Activated CD8-positive, alpha-beta T cell treated with anti-CD3 and anti-CD28 coated beads for 36 hours (primary cell): Measurements from ENCODE around the gene STAC. TPM values are rescaled to one million over a fixed set of nuclear protein-coding genes. Genes with fewer than 3 reads are reported as not detected.

Experiments
- ATAC-seq: fragments of 200-7000 bp; cut with Tn5 transposase; one replicate; pipeline ENCODE4 v1.10.0; 2021; ENCODE audit warnings: mild to moderate bottlenecking, moderate library complexity
- CTCF ChIA-PET: fragments of 350-600 bp; sonication (Branson Sonifier 250); formaldehyde crosslinking; loops from one replicate; lab custom pipeline; 2021; ENCODE audit warnings: antibody characterized with exemption; lab: Charles Lee
- POLR2A ChIA-PET: fragments of 350-600 bp; sonication (Branson Sonifier 250); formaldehyde crosslinking; loops from one replicate; lab custom pipeline; 2021; ENCODE audit warnings: antibody characterized with exemption; lab: Charles Lee
- DNase-seq: peaks from one replicate; pipeline ENCODE4 v3.0.0-alpha.2; 2020
- H3K27ac Mint-ChIP-seq: one replicate; pipeline ENCODE4 v1.8.0; 2021; ENCODE audit warnings: mild to moderate bottlenecking, mixed read lengths
- H3K27me3 Mint-ChIP-seq: one replicate; pipeline ENCODE4 v1.8.0; 2021; ENCODE audit warnings: mixed read lengths
- H3K36me3 Mint-ChIP-seq: one replicate; pipeline ENCODE4 v1.8.0; 2021; ENCODE audit warnings: low read depth, mixed read lengths
- H3K4me1 Mint-ChIP-seq: one replicate; pipeline ENCODE4 v1.8.0; 2021; ENCODE audit warnings: low read depth, mixed read lengths
- H3K4me3 Mint-ChIP-seq: one replicate; pipeline ENCODE4 v1.8.0; 2021; ENCODE audit warnings: mild to moderate bottlenecking, moderate library complexity, mixed read lengths
- H3K9me3 Mint-ChIP-seq: one replicate; pipeline ENCODE4 v1.8.0; 2021; ENCODE audit warnings: mixed read lengths
- intact Hi-C: fragments of 100-400 bp; cut with micrococcal nuclease; formaldehyde crosslinking; loops from one replicate; pipeline ENCODE4 v1.10.0; 2022
- total RNA-seq, 2 experiments: library from RNA; stranded (reverse); gene quantifications; one replicate each; pipeline ENCODE4 v1.2.3, GENCODE V29; 2021
- TF ChIP-seq, protein P1 (sequence below): fragments of 200-600 bp; IDR thresholded peaks from one replicate; pipeline ENCODE4 v1.8.0; 2022; ENCODE audit warnings: antibody characterized with exemption, mild to moderate bottlenecking

STAC gene
- total RNA-seq, 2 experiments from 2014 or later, result not detected

DNA sequence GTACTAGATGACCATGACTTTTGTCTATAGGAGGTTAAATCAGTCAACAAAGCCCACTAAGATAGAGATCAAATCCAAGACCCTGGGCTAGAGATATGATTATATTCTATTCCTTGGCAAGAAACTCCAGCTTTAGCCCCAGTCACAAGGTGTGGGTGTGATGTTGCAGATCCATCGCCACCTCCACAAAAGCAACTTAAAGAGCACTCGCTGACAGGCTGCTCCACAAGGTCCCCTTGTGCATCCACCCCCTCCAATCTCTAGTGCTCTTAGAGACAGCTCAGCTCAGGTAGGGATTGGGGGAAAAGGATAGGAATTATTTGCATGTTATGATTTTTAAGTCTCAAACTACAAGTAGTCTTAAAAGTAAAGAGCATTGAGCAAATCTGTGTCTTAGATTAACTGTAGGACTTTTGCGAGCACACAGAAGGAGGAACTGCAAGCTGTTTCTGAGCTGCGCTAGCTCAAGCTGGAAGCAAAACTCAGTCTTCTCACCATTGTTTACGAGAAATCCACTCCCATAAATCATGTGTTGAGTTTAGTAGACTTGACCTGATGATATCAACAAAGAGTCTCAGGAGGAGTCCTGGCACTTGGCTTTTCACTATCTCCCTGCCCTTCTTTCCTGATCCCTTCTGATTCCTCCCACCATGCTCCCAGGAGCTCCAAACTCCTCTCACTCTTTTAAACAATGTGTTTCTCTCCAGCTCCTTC, 177.6 kb downstream of the STAC start:
- POLR2A ChIA-PET, result no interaction called here
- intact Hi-C loops, result no loop called here
- Mint-ChIP-seq H3K9me3 (no peaks in the 10 kb centered on the region), H3K27ac (no peak overlapping the region), H3K4me1 (no peaks in the 10 kb centered on the region), H3K36me3 (no peaks in the 10 kb centered on the region), H3K4me3 (no peak overlapping the region), H3K27me3 (peaks cover 4% of the 10 kb centered on the region)
- TF ChIP-seq, protein P1, sequence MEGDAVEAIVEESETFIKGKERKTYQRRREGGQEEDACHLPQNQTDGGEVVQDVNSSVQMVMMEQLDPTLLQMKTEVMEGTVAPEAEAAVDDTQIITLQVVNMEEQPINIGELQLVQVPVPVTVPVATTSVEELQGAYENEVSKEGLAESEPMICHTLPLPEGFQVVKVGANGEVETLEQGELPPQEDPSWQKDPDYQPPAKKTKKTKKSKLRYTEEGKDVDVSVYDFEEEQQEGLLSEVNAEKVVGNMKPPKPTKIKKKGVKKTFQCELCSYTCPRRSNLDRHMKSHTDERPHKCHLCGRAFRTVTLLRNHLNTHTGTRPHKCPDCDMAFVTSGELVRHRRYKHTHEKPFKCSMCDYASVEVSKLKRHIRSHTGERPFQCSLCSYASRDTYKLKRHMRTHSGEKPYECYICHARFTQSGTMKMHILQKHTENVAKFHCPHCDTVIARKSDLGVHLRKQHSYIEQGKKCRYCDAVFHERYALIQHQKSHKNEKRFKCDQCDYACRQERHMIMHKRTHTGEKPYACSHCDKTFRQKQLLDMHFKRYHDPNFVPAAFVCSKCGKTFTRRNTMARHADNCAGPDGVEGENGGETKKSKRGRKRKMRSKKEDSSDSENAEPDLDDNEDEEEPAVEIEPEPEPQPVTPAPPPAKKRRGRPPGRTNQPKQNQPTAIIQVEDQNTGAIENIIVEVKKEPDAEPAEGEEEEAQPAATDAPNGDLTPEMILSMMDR, result no peak
- CTCF ChIA-PET, result no interaction called here
- ATAC-seq, result no peak
- DNase-seq, result no peak

DNA sequence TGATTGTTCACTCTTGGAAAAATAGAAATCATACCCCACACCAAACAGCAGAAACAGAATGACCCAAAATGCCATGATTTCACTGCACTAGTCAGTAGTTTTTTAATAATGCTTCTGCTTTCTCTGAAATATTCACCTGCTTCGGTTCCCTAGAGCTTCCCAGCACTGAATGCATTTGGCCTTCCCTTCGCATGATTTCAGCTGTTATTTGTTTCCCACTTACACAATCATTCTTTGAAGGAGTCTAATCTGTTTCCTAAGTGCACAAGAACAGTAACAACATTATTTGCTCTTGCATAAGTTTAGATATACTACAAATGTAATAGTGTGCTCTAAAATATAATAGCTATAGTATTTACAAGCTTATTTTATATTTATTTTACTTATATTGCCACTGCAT, 178.7 kb downstream of the STAC start:
- TF ChIP-seq, protein P1, result no peak
- no peaks in the 10 kb centered on the region for H3K4me1 Mint-ChIP-seq
- no peak for DNase-seq
- ChIA-PET CTCF (no interaction called here), POLR2A (no interaction called here)
- no peak overlapping the region for H3K4me3 Mint-ChIP-seq
- no peak for ATAC-seq
- H3K36me3 Mint-ChIP-seq, result no peaks in the 10 kb centered on the region
- H3K27ac Mint-ChIP-seq, result no peak overlapping the region
- H3K9me3 Mint-ChIP-seq, result no peaks in the 10 kb centered on the region
- intact Hi-C loops, result no loop called here
- peaks cover 4% of the 10 kb centered on the region for H3K27me3 Mint-ChIP-seq

DNA sequence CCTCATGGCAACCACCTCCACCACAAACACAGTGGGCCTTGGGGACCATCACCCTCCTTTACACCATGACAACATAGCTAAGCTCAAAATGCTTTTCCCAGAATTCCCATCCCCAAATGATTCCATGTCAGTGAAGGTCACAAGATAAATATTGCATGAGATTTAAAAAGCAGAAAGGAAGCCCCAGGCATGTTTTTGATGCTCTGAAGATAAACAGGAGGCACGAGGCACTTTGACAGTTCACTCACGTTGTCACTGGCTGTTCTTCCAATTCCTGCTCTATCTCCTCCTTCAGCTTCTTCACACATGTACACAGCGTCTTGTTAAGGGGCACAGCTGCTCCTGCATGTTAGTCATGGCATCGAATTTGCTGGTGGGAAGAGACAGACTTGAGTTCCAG, 180.4 kb downstream of the STAC start:
- H3K27ac Mint-ChIP-seq, result no peak overlapping the region
- ATAC-seq (no peak), DNase-seq (no peak)
- intact Hi-C loops, result no loop called here
- CTCF ChIA-PET, result interaction anchor here (0.8 kb wide), 1 partner anchor 21 kb away, joined by 3 read pairs; no protein-coding TSS in a partner anchor
- peaks cover 4% of the 10 kb centered on the region for H3K27me3 Mint-ChIP-seq
- POLR2A ChIA-PET, result no interaction called here
- no peak overlapping the region for H3K4me3 Mint-ChIP-seq
- no peaks in the 10 kb centered on the region for H3K36me3 Mint-ChIP-seq
- no peaks in the 10 kb centered on the region for H3K9me3 Mint-ChIP-seq
- H3K4me1 Mint-ChIP-seq, result no peaks in the 10 kb centered on the region
- TF ChIP-seq, protein P1, result no peak

DNA sequence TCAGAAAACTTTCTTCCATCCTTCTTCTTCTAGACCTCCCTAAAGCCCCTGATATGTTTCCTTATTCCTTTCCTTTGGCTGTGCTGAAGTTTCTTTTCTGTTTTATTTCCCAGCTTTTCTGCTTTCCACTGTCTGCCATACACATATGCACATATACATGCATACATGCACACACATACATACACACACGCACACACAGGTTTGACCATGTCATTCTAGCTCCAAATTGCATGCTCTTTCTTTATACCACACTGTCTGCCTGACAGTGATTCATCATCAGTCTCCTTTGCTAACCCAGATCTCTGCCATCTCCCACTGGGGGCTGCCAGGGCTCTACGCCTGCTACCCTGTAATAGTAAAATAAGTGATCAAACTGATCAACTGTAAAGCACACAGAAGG, 181.3 kb downstream of the STAC start:
- ChIA-PET CTCF (no interaction called here), POLR2A (no interaction called here)
- intact Hi-C loops, result no loop called here
- H3K27ac Mint-ChIP-seq, result no peak overlapping the region
- H3K36me3 Mint-ChIP-seq, result no peaks in the 10 kb centered on the region
- H3K9me3 Mint-ChIP-seq, result no peaks in the 10 kb centered on the region
- peaks cover 4% of the 10 kb centered on the region for H3K27me3 Mint-ChIP-seq
- H3K4me3 Mint-ChIP-seq, result no peak overlapping the region
- ATAC-seq (no peak), DNase-seq (no peak)
- TF ChIP-seq, protein P1, result no peak
- no peaks in the 10 kb centered on the region for H3K4me1 Mint-ChIP-seq

- ATAC-seq, result no peak
- no peaks in the 10 kb centered on the region for H3K4me1 Mint-ChIP-seq
- peaks cover 5% of the 10 kb centered on the region for H3K9me3 Mint-ChIP-seq
- no peak overlapping the region for H3K4me3 Mint-ChIP-seq
- H3K27me3 Mint-ChIP-seq, result peaks cover 4% of the 10 kb centered on the region
- ChIA-PET POLR2A (interaction anchor here (0.6 kb wide), 1 partner anchor 262 kb away, joined by 3 read pairs; no protein-coding TSS in a partner anchor), CTCF (no interaction called here)
- DNase-seq, result no peak
- intact Hi-C loops, result no loop called here
- no peak overlapping the region for H3K27ac Mint-ChIP-seq
- TF ChIP-seq, protein P1, result no peak
- H3K36me3 Mint-ChIP-seq, result no peaks in the 10 kb centered on the region
Observed at GRCh38 chr3:36562945-36563344, 182.6 kb downstream of the STAC start.
